Small intestine (tissue), 7 donors: ENCODE data around the gene POSTN. TPM values are rescaled to one million over a fixed set of nuclear protein-coding genes. Genes with fewer than 3 reads are reported as not detected.

Source experiments
- DNase-seq, 2 donors: peaks; one replicate each; pipeline versions ENCODE4 v3.0.0 to v3.0.0-alpha.2; 2013
- FAIRE-seq: peaks from 2 replicates; lab custom pipeline; 2012; peaks lifted over from hg19 to GRCh38; lab: Jason Lieb, UNC
- H3K27ac ChIP-seq, 3 donors: one replicate each; pipeline ENCODE4 v1.5.1; 2013; ENCODE audit warnings: low read length in 2 of 3, mild to moderate bottlenecking in 2 of 3, control low read depth in 1 of 3, inconsistent platforms in 1 of 3, low read depth in 1 of 3, moderate library complexity in 1 of 3
- H3K27me3 ChIP-seq, 3 donors: one replicate each; pipeline ENCODE4 v1.6.1; 2013; ENCODE audit warnings: low read length in 3 of 3, inconsistent platforms in 1 of 3; ENCODE audit not compliant: control insufficient read depth in 3 of 3, insufficient read depth in 3 of 3
- H3K36me3 ChIP-seq, 3 donors: one replicate each; pipeline ENCODE4 v1.6.1; 2013; ENCODE audit warnings: low read length in 3 of 3, inconsistent platforms in 1 of 3, low read depth in 1 of 3, mild to moderate bottlenecking in 1 of 3, moderate library complexity in 1 of 3; ENCODE audit not compliant: control insufficient read depth in 3 of 3, insufficient read depth in 2 of 3
- H3K4me1 ChIP-seq, 3 donors: one replicate each; pipeline ENCODE4 v1.6.1; 2013; ENCODE audit warnings: low read length in 2 of 3, inconsistent platforms in 1 of 3, low read depth in 1 of 3, mild to moderate bottlenecking in 1 of 3, moderate library complexity in 1 of 3; ENCODE audit not compliant: control insufficient read depth in 3 of 3, insufficient read depth in 2 of 3
- H3K4me3 ChIP-seq, 3 donors: one replicate each; pipeline ENCODE4 v1.5.1; 2013; ENCODE audit warnings: low read length in 3 of 3, control low read depth in 1 of 3, inconsistent platforms in 1 of 3, low read depth in 1 of 3, mild to moderate bottlenecking in 1 of 3, moderate library complexity in 1 of 3
- H3K9me3 ChIP-seq, 2 donors: one replicate each; pipeline ENCODE4 v1.6.1; 2013; ENCODE audit warnings: low read depth in 1 of 2, low read length in 1 of 2; ENCODE audit not compliant: control insufficient read depth in 2 of 2, insufficient read depth in 1 of 2
- WGBS, 3 donors: extraction: QIAGEN DNeasy Blood & Tissue Kit; methylation state at CpG; one replicate each; pipeline ENCODE4 v1.1.7; 2013; 5-methylcytosine and 5-hydroxymethylcytosine counted together
- polyA plus RNA-seq, 4 donors: library from polyadenylated mRNA; stranded (reverse) in 3 of 4; unstranded in 1 of 4; fragments of 200-250 nt in 3 of 4; fragments of 120-200 nt in 1 of 4; gene quantifications; one replicate each; pipeline versions ENCODE4 v1.2.1 to v1.2.3, GENCODE V29; 2013
- donor health status: healthy with polysubstance abuse.
- donor health status: control.
- donor health status: control.
- donor health status: Bipolar disorder and iron deficiency.
- donor health status: healthy.

Gene POSTN
- polyA plus RNA-seq, 4 donors: 0.45 to 50.9 (median 7.5) TPM

DNA sequence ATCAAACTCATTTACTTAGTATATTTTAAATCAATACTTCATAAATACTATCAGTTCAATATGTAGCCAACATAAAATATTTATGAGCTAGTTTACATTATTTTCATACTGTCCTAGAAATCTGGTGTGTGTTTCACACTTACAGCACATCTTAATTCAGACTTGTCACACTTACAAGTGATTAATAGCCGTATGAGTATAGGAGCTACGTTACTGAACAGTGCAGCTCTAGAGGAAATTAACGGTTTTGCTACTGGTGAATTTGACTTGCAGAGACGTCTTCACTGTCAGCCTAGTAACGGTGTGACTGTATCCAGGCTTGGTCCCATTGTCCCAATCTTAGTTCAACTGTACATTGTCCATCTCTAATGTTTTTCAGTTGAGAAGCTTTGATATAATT is 33.7 kb upstream of the POSTN start:
- 57 to 71% (median 61%) methylated on average over 5 of the region's 5 CpGs for WGBS, 3 donors
- Histone ChIP-seq H3K4me1 (no peaks in the 10 kb centered on the region), H3K27ac (no peak overlapping the region), H3K27me3 (no peaks in the 10 kb centered on the region), H3K36me3 (no peaks in the 10 kb centered on the region), H3K4me3 (no peak overlapping the region), H3K9me3 (no peaks in the 10 kb centered on the region)
- FAIRE-seq (no peak), DNase-seq (no peak)

DNA sequence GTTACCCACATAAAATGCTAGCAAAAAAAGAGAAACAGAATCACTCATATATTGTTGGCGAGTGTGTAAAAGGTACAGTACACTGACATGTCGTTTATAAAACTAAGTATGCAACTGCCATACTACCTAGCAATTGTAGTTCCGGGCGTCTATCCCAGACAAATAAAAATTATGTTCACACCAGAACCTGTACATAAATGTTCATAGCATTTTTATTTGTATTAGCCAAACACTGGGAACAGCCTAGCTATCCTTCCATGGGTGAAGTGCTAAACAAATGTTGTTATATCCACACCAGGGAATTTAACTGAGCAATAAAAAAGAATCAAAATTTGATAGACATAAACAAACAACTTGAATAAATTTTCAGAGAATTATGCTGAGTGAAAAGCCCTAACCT is 28.9 kb upstream of the POSTN start:
- Histone ChIP-seq H3K27ac (no peak overlapping the region), H3K4me1 (no peaks in the 10 kb centered on the region), H3K4me3 (no peak overlapping the region), H3K36me3 (no peaks in the 10 kb centered on the region), H3K9me3 (no peaks in the 10 kb centered on the region), H3K27me3 (no peaks in the 10 kb centered on the region)
- WGBS, 3 donors: 72 to 85% (median 84%) methylated on average over 4 of the region's 4 CpGs
- no peak for FAIRE-seq
- DNase-seq: no peak

DNA sequence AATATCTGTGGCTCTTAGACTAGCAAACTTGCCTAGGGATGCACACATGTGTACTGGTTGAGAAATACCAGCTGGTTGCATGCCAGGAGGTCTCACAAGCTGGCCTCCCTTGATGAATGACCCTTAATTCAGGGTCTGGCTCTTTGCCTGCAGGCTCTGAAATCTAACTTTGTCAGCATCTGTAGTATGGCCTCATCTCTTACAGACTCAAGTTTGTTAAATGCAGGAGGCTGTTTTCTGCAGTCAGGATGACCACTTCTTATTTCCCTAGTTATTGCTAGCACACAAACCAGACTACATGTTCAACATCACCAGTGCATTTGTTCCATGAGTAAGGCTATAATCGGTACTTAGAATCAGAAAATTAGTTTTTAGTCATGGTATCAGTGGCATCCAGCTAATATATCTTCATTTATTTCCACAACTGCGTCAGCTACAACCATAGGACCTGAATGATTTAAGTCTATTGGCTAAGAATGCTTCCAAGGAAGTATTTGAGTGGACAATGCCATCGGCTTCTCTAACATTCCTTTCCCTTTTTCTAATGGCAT is 23.3 kb upstream of the POSTN start:
- Histone ChIP-seq H3K4me1 (no peaks in the 10 kb centered on the region), H3K4me3 (no peak overlapping the region), H3K27ac (no peak overlapping the region), H3K9me3 (no peaks in the 10 kb centered on the region), H3K36me3 (no peaks in the 10 kb centered on the region), H3K27me3 (no peaks in the 10 kb centered on the region)
- 64 to 75% (median 75%) methylated on average over 3 of the region's 3 CpGs for WGBS, 3 donors
- FAIRE-seq (no peak), DNase-seq (no peak)

DNA sequence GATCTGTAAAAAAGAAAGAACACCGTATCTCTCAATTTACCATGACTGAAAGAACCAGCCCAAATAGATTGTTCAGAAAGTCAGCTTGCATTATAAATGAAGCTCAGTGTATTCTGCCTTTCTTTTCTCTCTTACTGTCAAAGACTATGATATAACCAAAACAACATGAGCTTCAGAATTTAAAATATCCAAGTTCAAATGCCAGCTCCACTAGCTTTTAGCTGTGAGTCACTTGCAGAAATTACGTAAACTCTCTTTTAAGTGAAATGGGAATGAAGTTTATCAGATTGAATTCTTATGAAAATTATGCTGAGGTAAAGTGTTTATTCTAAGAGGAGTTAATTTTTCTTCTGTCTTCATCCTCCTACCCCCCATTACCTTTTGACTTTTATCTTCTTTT is 20.0 kb upstream of the POSTN start:
- DNase-seq: no peak
- Histone ChIP-seq H3K4me3 (no peak overlapping the region), H3K27me3 (no peaks in the 10 kb centered on the region), H3K27ac (no peak overlapping the region), H3K9me3 (no peaks in the 10 kb centered on the region), H3K36me3 (no peaks in the 10 kb centered on the region), H3K4me1 (no peaks in the 10 kb centered on the region)
- WGBS, 3 donors: 77 to 84% (median 77%) methylated on average over 2 of the region's 2 CpGs
- no peak for FAIRE-seq

DNA sequence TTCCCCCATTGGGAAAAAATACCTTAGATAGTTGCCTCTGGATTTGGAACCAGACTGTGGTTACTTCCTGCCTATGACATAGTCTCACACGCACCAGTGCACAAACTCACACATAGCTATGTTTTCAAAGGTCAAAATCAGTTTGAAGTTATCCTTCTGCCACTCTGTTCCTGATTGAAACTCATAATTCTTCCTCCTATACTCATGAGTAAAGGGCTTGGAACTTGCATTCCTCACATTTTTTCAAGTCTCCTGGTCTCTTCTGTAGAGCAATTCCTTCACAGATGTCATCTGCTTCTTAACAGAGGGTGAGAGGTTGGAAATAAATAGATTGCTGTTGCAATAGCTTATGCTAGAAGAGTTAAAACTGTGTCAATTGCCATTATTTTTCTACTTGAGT is 18.6 kb upstream of the POSTN start:
- no peak for DNase-seq
- H3K4me1 ChIP-seq: no peaks in the 10 kb centered on the region
- no peaks in the 10 kb centered on the region for H3K27me3 ChIP-seq
- 44 to 51% (median 48%) methylated on average over 1 of the region's 1 CpG for WGBS, 3 donors
- H3K36me3 ChIP-seq: no peaks in the 10 kb centered on the region
- no peak overlapping the region for H3K27ac ChIP-seq
- H3K4me3 ChIP-seq: no peak overlapping the region
- FAIRE-seq: no peak
- H3K9me3 ChIP-seq: no peaks in the 10 kb centered on the region

DNA sequence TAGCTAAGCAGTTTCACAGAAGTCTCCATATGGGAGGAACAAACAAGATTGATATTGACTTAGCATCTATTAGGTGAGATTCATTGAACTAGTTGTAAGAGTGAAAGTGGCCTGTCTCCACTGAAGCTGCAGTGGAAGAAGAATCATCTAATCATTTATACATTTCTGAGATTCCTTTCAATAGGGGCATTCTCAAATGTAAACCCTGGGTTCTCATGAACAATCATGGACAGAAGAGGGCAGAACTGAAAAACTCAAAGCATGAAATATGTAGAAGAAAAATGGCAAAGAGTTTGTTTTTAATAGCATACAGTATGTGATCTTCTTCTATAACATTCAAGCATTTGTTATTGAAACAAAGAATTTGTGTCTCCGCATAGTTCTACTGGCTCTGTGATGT is 17.6 kb upstream of the POSTN start:
- Histone ChIP-seq H3K27me3 (no peaks in the 10 kb centered on the region), H3K4me3 (no peak overlapping the region), H3K4me1 (no peaks in the 10 kb centered on the region), H3K9me3 (no peaks in the 10 kb centered on the region), H3K27ac (no peak overlapping the region), H3K36me3 (no peaks in the 10 kb centered on the region)
- DNase-seq (no peak), FAIRE-seq (no peak)
- 81 to 92% (median 89%) methylated on average over 1 of the region's 1 CpG for WGBS, 3 donors

DNA sequence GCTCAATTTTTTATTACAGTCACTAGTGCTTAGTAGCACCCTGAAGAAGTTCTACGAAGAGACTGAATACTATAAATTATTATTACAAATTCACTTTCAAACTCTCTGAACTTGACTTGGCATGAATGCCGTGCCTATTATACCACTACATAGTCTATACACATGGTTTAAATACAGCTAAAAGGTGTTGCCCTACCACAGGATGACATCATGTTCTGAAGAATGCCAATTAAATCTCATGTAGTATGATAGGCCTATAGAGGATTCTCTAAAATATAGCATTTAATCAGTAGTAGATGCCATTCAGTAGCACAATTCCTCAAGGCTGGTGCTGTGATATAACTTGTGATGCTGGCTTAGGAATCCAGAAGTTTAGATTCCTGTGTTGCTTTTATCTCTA is 16.7 kb upstream of the POSTN start:
- Histone ChIP-seq H3K27ac (no peak overlapping the region), H3K4me3 (no peak overlapping the region), H3K9me3 (no peaks in the 10 kb centered on the region), H3K36me3 (no peaks in the 10 kb centered on the region), H3K27me3 (no peaks in the 10 kb centered on the region), H3K4me1 (no peaks in the 10 kb centered on the region)
- no peak for DNase-seq
- no peak for FAIRE-seq
- 80 to 89% (median 87%) methylated on average over 2 of the region's 2 CpGs for WGBS, 3 donors

DNA sequence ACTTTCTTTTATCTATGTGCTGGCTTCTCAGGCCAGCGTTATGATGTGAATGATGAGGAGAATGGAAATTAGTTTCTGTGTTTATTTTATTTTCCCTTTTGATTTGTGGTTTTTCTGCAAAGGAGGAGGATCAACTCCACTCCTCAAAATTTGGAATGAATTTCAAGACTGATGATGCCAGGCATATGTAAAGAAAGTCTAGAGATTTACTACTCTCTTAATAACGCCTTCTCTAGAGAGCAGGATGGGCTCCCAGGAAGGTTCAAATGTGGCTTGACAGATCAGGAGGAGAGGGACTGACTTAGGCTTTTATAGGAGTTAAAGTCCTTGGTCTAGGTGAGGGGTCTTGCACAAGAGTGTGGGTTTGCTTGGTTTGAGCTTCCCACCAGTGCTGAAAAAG is 15.1 kb upstream of the POSTN start:
- no peak for DNase-seq
- no peak overlapping the region for H3K27ac ChIP-seq
- H3K27me3 ChIP-seq: no peaks in the 10 kb centered on the region
- no peak for FAIRE-seq
- 44 to 63% (median 47%) methylated on average over 2 of the region's 2 CpGs for WGBS, 3 donors
- no peaks in the 10 kb centered on the region for H3K36me3 ChIP-seq
- no peaks in the 10 kb centered on the region for H3K4me1 ChIP-seq
- no peak overlapping the region for H3K4me3 ChIP-seq
- H3K9me3 ChIP-seq: no peaks in the 10 kb centered on the region

DNA sequence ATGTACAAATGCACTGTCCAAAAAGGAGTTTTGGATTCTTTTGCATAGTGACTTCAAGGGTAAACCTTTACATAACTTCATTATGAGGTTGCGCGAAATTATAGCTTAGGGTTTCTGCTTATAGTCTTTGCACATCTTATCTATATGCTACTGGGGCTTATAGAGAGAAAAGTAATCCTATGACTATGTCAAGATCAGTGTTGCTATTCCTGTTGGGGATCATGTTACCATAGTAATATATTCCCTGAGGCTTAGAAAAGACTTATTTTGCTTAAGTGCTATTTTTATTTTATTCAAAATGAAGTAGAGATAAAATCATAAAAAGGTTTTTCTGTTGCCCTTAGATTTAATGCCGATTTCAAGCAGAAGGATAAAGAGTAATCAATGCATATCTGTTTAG is 14.7 kb upstream of the POSTN start:
- Histone ChIP-seq H3K9me3 (no peaks in the 10 kb centered on the region), H3K4me3 (no peak overlapping the region), H3K36me3 (no peaks in the 10 kb centered on the region), H3K27ac (no peak overlapping the region), H3K27me3 (no peaks in the 10 kb centered on the region), H3K4me1 (no peaks in the 10 kb centered on the region)
- WGBS, 3 donors: 57 to 73% (median 69%) methylated on average over 3 of the region's 3 CpGs
- no peak for FAIRE-seq
- DNase-seq: no peak
